ENCODE measurements around the gene TNMD. TPM values are rescaled to one million over a fixed set of nuclear protein-coding genes. Genes with fewer than 3 reads are reported as not detected.

TNMD gene
- total and polyA plus RNA-seq, 2 of the 4 experiments (the other 2 are of a cell fraction) = not detected

- Histone ChIP-seq H4K91ac (ENCODE audit: insufficient read depth, low read depth, low read length) (peak overlapping the region; percentile 78), H3K23ac (ENCODE audit: low read depth, low read length) (peak overlapping the region; percentile 83), H3K18ac (ENCODE audit: low read depth, low read length) (peak overlapping the region; percentile 96), H2BK15ac (ENCODE audit: low read depth, low read length) (peak overlapping the region; percentile 59; the same call in 2 of the 3 replicates), H2BK5ac (ENCODE audit: low read depth, low read length, poor library complexity, severe bottlenecking) (peak overlapping the region; percentile 93), H3K79me1 (ENCODE audit: low read depth in 1 of 2, low read length in 2 of 2) (peaks cover 0 to 11% of the 10 kb centered on the region in 2 experiments; a peak in 2 of 4 replicates), H2AK5ac (ENCODE audit: low read depth, low read length) (peak overlapping the region; percentile 83), H3K4me3 (ENCODE audit: insufficient read depth, low read depth, low read length) (no peak overlapping the region), H3K4me1 (ENCODE audit: control insufficient read depth, insufficient read depth, low read length) (peaks cover 20% of the 10 kb centered on the region), H4K5ac (ENCODE audit: low read depth, low read length) (peak overlapping the region; percentile 90), H4K8ac (ENCODE audit: low read depth in 2 of 2, low read length in 2 of 2) (peak overlapping the region; percentile 57 to 79; a peak in 3 of 4 replicates), H3K36me3 (ENCODE audit: control insufficient read depth, insufficient read depth, low read length) (0 out of 2 replicates have a peak, but pooled peaks cover 1% of the 10 kb centered on the region), H2AFZ (replicated peaks; ENCODE audit: low read length, poor library complexity) (no peak overlapping the region), H3K27ac (ENCODE audit: insufficient read depth, low read length) (peak overlapping the region; percentile 96), H3K9me1 (ENCODE audit: insufficient read depth, low read length) (peaks cover 8% of the 10 kb centered on the region), H3K27me3 (ENCODE audit: control insufficient read depth, insufficient read depth, low read length) (no peaks in the 10 kb centered on the region), H4K20me1 (ENCODE audit: insufficient read depth, low read length) (no peaks in the 10 kb centered on the region), H3K9me3 (ENCODE audit: control insufficient read depth, insufficient read depth, low read length) (no peaks in the 10 kb centered on the region), H3K4me2 (ENCODE audit: low read depth, low read length) (peak overlapping the region; percentile 67), H3K56ac (ENCODE audit: extremely low read depth, insufficient read depth, low read length) (peak overlapping the region; percentile 40), H3K4ac (ENCODE audit: low read depth, low read length) (peak overlapping the region; percentile 90), H2AK9ac (replicated peaks; ENCODE audit: low read depth, low read length, poor library complexity) (peak overlapping the region; percentile 44), H3K14ac (replicated peaks; ENCODE audit: low read depth, low read length) (peak overlapping the region; percentile 61), H3K9ac (ENCODE audit: low read depth, low read length) (peak overlapping the region; percentile 77), H2BK20ac (ENCODE audit: low read depth, low read length) (peak overlapping the region; percentile 69; the same call in 1 of the 2 replicates), H2BK120ac (ENCODE audit: low read depth, low read length) (peak overlapping the region; percentile 86)
- intact Hi-C loops (cut with micrococcal nuclease) = no loop called here
- TF ChIP-seq FOS (IDR thresholded peaks at IDR 0.05; ENCODE audit: low read depth, low read length) (no peak), MAFK (IDR thresholded peaks at IDR 0.05; ENCODE audit: low read depth, low read length) (no peak), POLR2A (IDR thresholded peaks at IDR 0.05; ENCODE audit: low read depth, low read length) (peak; percentile 45), MAZ (IDR thresholded peaks at IDR 0.05; ENCODE audit: borderline replicate concordance, low read depth, low read length) (no peak), NFE2L2 (IDR thresholded peaks at IDR 0.05; ENCODE audit: low read depth, low read length) (no peak), MXI1 (IDR thresholded peaks at IDR 0.05; ENCODE audit: borderline replicate concordance, low read depth, low read length) (no peak)
- WGBS, 2 experiments (ENCODE audit: extremely low coverage in 2 of 2, insufficient read length in 1 of 2) = no CpG with 5 or more reads among the region's 8 CpGs
- dilution Hi-C loops (cut with HindIII; ENCODE audit: low sequenced_read_pairs, unreplicated experiment) = no loop called here
- ATAC-seq (ENCODE audit: low read depth) = peak; percentile 43
- in situ Hi-C loops (cut with MboI; ENCODE audit: low sequenced_read_pairs) = no loop called here
- peak; percentile 84 for DNase-seq
- CTCF ChIA-PET = interaction anchor here (1.0 to 1.8 kb wide), 4 partner anchors 12 to 36 kb away, joined by 3 to 8 read pairs (median 5); no protein-coding TSS in a partner anchor
- no TSS peak for BruUV-seq (replicated peaks)
- POLR2A ChIA-PET (ENCODE audit: unreplicated experiment) = interaction anchor here (0.5 to 1.1 kb wide), 3 partner anchors 11 to 177 kb away, joined by 3 to 12 read pairs (median 3); partner anchors contain the start of gene TSPAN6
Measured at GRCh38 chrX:100648458-100649417, 64.0 kb downstream of the TNMD start.

Other genes starting within 250 kb of the TNMD start
- not detected in 2 replicates for gene PCDH19, start 174.7 kb upstream of the TNMD start, total RNA-seq (2012; rRNA removed)
- gene PCDH19, start 174.7 kb upstream of the TNMD start, polyA plus RNA-seq (2012; rRNA removed) = not detected in 2 replicates
- 20.1 and 36.1 TPM in 2 replicates for gene TSPAN6, start 51.9 kb downstream of the TNMD start, total RNA-seq (2012; rRNA removed)
- 12.7 and 16.1 TPM in 2 replicates for gene TSPAN6, start 51.9 kb downstream of the TNMD start, polyA plus RNA-seq (2012; rRNA removed)
- 14.4 and 20.6 TPM in 2 replicates for gene SRPX2, start 59.3 kb downstream of the TNMD start, total RNA-seq (2012; rRNA removed)
- 43.1 and 45.0 TPM in 2 replicates for gene SRPX2, start 59.3 kb downstream of the TNMD start, polyA plus RNA-seq (2012; rRNA removed)
- gene SYTL4, start 147.2 kb downstream of the TNMD start, total RNA-seq (2012; rRNA removed) = 2.3 and 3.1 TPM in 2 replicates
- gene SYTL4, start 147.2 kb downstream of the TNMD start, polyA plus RNA-seq (2012; rRNA removed) = 1.6 and 2.4 TPM in 2 replicates
- gene CSTF2, start 235.5 kb downstream of the TNMD start, total RNA-seq (2012; rRNA removed) = 27.8 and 30.3 TPM in 2 replicates
- 21.8 and 22.8 TPM in 2 replicates for gene CSTF2, start 235.5 kb downstream of the TNMD start, polyA plus RNA-seq (2012; rRNA removed)

Measured in IMR-90 (cell line).